SK-N-SH (cell line): ENCODE results near the gene SLC39A9. TPM values are rescaled to one million over a fixed set of nuclear protein-coding genes. Genes with fewer than 3 reads are reported as not detected.

ENCODE experiments used
- CTCF ChIA-PET: fragments of 300-600, 350-600 bp; formaldehyde crosslinking; extraction: SDS; loops from one replicate; lab custom pipeline; 2021; lab: Yijun Ruan, JAX
- POLR2A ChIA-PET: fragments of 350-600 bp; sonication (Branson Sonifier 250); formaldehyde crosslinking; extraction: SDS; loops from one replicate; lab custom pipeline; 2020; ENCODE audit warnings: antibody characterized with exemption, inconsistent platforms; lab: Yijun Ruan, JAX
- DNase-seq: peaks from one replicate; pipeline ENCODE4 v3.0.0; 2012
- H2AFZ ChIP-seq: fragments of 200-600 bp; sonication (generic); 2 replicates; pipeline ENCODE4 v1.8.1; 2016; ENCODE audit warnings: antibody characterized with exemption, mild to moderate bottlenecking, low read depth
- H3F3A ChIP-seq: fragments of 200-600 bp; sonication (generic); replicated peaks from 2 replicates; pipeline ENCODE3; 2016; ENCODE audit warnings: antibody characterized with exemption, mild to moderate bottlenecking; ENCODE audit not compliant: insufficient read depth
- H3K27ac ChIP-seq, 2 experiments: fragments of 200-500 bp in 1 of 2; fragments of 200-600 bp in 1 of 2; sonication (Bioruptor generic) in 1 of 2; sonication (generic), shearing (Covaris generic) in 1 of 2; 2 replicates each; pipeline versions ENCODE4 v1.5.1 to v1.6.1; 2014 to 2016; ENCODE audit warnings: low read depth in 2 of 2, inconsistent platforms in 1 of 2, low read length in 1 of 2, mild to moderate bottlenecking in 1 of 2, mixed read lengths in 1 of 2
- H3K27me3 ChIP-seq: fragments of 200-600 bp; sonication (generic), shearing (Covaris generic); 2 replicates; pipeline ENCODE4 v1.6.1; 2016; ENCODE audit warnings: mixed run types; ENCODE audit not compliant: insufficient read depth
- H3K36me3 ChIP-seq, 2 experiments: fragments of 200-500 bp in 1 of 2; fragments of 200-600 bp in 1 of 2; sonication (Bioruptor generic) in 1 of 2; sonication (generic) in 1 of 2; replicated peaks in 1 of 2; 2 replicates each; pipeline versions ENCODE3 to v1.5.1; 2014 to 2016; ENCODE audit warnings: low read length in 1 of 2, mild to moderate bottlenecking in 1 of 2; ENCODE audit not compliant: insufficient read depth in 2 of 2, control insufficient read depth in 1 of 2
- H3K4me1 ChIP-seq, 2 experiments: fragments of 200-500 bp in 1 of 2; fragments of 200-600 bp in 1 of 2; sonication (Bioruptor generic) in 1 of 2; sonication (generic), shearing (Covaris generic) in 1 of 2; 2 replicates each; pipeline versions ENCODE4 v1.5.1 to v1.6.1; 2014 to 2016; ENCODE audit warnings: low read depth in 1 of 2, low read length in 1 of 2, mixed run types in 1 of 2; ENCODE audit not compliant: insufficient read depth in 2 of 2, control insufficient read depth in 1 of 2
- H3K4me2 ChIP-seq: fragments of 200-600 bp; sonication (generic), shearing (Covaris generic); 2 replicates; pipeline ENCODE4 v1.6.1; 2017; ENCODE audit warnings: mixed run types
- H3K4me3 ChIP-seq, 2 experiments: fragments of 200-500 bp in 1 of 2; fragments of 200-600 bp in 1 of 2; sonication (Bioruptor generic) in 1 of 2; sonication (generic), shearing (Covaris generic) in 1 of 2; 2 replicates each; pipeline versions ENCODE4 v1.5.1 to v1.8.1; 2014 to 2016; ENCODE audit warnings: low read depth in 2 of 2, inconsistent platforms in 1 of 2, low read length in 1 of 2, mild to moderate bottlenecking in 1 of 2, mixed read lengths in 1 of 2, moderate library complexity in 1 of 2
- H3K79me2 ChIP-seq: fragments of 200-600 bp; sonication (generic); 2 replicates; pipeline ENCODE4 v1.8.1; 2017; ENCODE audit warnings: mild to moderate bottlenecking; ENCODE audit not compliant: insufficient read depth
- H3K9ac ChIP-seq: fragments of 200-600 bp; sonication (generic); 2 replicates; pipeline ENCODE4 v1.6.1; 2017; ENCODE audit warnings: mixed run types
- H3K9me2 ChIP-seq: fragments of 200-600 bp; sonication (generic); 2 replicates; pipeline ENCODE4 v1.6.1; 2017; ENCODE audit warnings: mixed run types
- H3K9me3 ChIP-seq: fragments of 200-600 bp; sonication (generic); 2 replicates; pipeline ENCODE4 v1.6.1; 2017; ENCODE audit warnings: mixed run types, mild to moderate bottlenecking, moderate library complexity
- H4K20me1 ChIP-seq: fragments of 200-600 bp; sonication (generic); 2 replicates; pipeline ENCODE4 v1.6.1; 2017; ENCODE audit warnings: mild to moderate bottlenecking, mixed run types; ENCODE audit not compliant: insufficient read depth
- ELF1 ChIP-seq: IDR thresholded peaks from 2 replicates; pipeline ENCODE4 v1.4.0; 2012
- EZH2phosphoT487 ChIP-seq: fragments of 200-600 bp; sonication (generic); IDR thresholded peaks from 2 replicates; pipeline ENCODE4 v1.6.1; 2017; ENCODE audit warnings: low read depth, mixed run types, mild to moderate bottlenecking, antibody characterized with exemption, moderate library complexity, borderline replicate concordance
- FOSL2 ChIP-seq: IDR thresholded peaks from 2 replicates; pipeline ENCODE4 v1.4.0; 2012; ENCODE audit warnings: low read depth, mild to moderate bottlenecking, moderate library complexity, borderline replicate concordance
- FOXJ3 ChIP-seq: sonication (generic); formaldehyde crosslinking; IDR thresholded peaks from 2 replicates; pipeline ENCODE4 v1.5.1; 2020; ENCODE audit warnings: mild to moderate bottlenecking, missing genetic modification reagents
- GABPA ChIP-seq: IDR thresholded peaks from 2 replicates; pipeline ENCODE4 v1.4.0; 2012; ENCODE audit warnings: low read depth, mild to moderate bottlenecking
- GATA2 ChIP-seq: sonication (generic); formaldehyde crosslinking; IDR thresholded peaks from 2 replicates; pipeline ENCODE4 v1.5.0; 2020; ENCODE audit warnings: mild to moderate bottlenecking, missing genetic modification reagents
- MXI1 ChIP-seq: IDR thresholded peaks from 2 replicates; pipeline ENCODE4 v1.6.1; 2012; ENCODE audit warnings: mild to moderate bottlenecking, low read depth, low read length, improper control_type of control experiment
- PBX3 ChIP-seq: IDR thresholded peaks from 2 replicates; pipeline ENCODE4; 2012
- RCOR1 ChIP-seq: fragments of 150-350 bp; IDR thresholded peaks from 2 replicates; pipeline ENCODE4 v1.6.1; 2017; ENCODE audit warnings: antibody characterized with exemption, low read length
- RXRA ChIP-seq: IDR thresholded peaks from 2 replicates; pipeline ENCODE4 v1.4.0; 2012; ENCODE audit warnings: low read depth, mild to moderate bottlenecking, borderline replicate concordance
- SMC3 ChIP-seq: IDR thresholded peaks from 2 replicates; pipeline ENCODE4 v1.6.1; 2012; ENCODE audit warnings: low read depth, low read length, improper control_type of control experiment
- TAF1 ChIP-seq: IDR thresholded peaks from 2 replicates; pipeline ENCODE4 v1.6.1; 2012; ENCODE audit warnings: low read depth, mild to moderate bottlenecking, low read length, moderate library complexity, borderline replicate concordance
- TEAD4 ChIP-seq: IDR thresholded peaks from 2 replicates; pipeline ENCODE4 v1.4.0; 2012; ENCODE audit warnings: mild to moderate bottlenecking, borderline replicate concordance; ENCODE audit not compliant: insufficient read depth
- USF1 ChIP-seq: IDR thresholded peaks from 2 replicates; pipeline ENCODE4 v1.4.0; 2012; ENCODE audit warnings: low read depth, borderline replicate concordance
- USF2 ChIP-seq: fragments of 150-350 bp; IDR thresholded peaks from 2 replicates; pipeline ENCODE4 v1.6.1; 2017; ENCODE audit warnings: antibody characterized with exemption, low read length, low read depth, borderline replicate concordance
- WGBS: methylation state at CpG from one replicate; pipeline ENCODE4 v1.1.6; 2017; ENCODE audit warnings: low lambda C conversion rate; 5-methylcytosine and 5-hydroxymethylcytosine counted together
- polyA plus RNA-seq, 3 experiments: library from polyadenylated mRNA; depleted of rRNA; stranded (reverse); fragments of >200 nt; gene quantifications; 2 replicates each; pipeline ENCODE4 v1.2.3, GENCODE V29; 2012
- TF ChIP-seq, protein P1 (sequence below): fragments of 200-600 bp; sonication (generic); IDR thresholded peaks from 2 replicates; pipeline ENCODE4 v1.6.1; 2017; ENCODE audit warnings: antibody characterized with exemption, mild to moderate bottlenecking, moderate library complexity

SLC39A9 gene
- polyA plus RNA-seq, 1 of the 3 experiments (the other 2 are of a cell fraction) = 39.8 TPM

DNA sequence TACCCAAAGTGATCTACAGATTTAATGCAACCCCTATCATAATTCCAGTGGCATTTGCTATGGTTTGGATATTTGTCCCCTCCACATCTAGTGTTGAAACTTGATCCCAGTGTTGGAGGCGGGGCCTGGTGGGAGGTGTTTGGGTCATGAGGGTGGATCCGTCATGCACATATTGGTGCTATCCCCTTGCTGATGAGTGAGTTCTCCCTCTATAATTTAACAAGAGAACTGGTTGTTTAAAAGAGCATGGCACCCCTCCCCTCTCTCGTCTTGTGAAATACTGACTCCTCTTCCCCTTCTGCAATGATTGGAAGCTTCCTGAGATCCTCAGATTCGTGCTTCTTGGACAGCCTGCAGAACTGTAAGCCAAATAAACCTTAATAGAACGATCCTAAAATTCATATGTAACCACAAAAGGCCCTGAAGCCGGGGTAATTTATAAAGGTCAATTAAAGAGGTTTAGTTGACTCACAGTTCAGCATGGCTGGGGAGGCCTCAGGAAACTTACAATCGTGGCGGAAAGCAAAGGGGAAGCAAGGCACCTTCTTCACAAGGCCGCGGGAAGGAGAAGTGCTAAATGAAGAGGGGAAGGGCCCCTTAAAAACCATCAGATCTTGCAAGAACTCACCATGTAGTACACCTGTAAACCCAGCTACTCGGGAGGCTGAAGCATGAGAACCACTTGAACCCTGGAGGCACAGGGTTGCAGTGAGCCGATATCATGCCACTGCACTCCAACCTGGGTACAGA is 41.2 kb downstream of the SLC39A9 start:
- Histone ChIP-seq H3K9me3 (no peaks in the 10 kb centered on the region), H3K4me3 (no peak overlapping the region), H3K9ac (no peak overlapping the region), H3K36me3 (peaks cover 14 to 16% of the 10 kb centered on the region in 2 experiments), H3K27ac (no peak overlapping the region), H2AFZ (no peak overlapping the region), H3K9me2 (no peaks in the 10 kb centered on the region), H3K27me3 (no peaks in the 10 kb centered on the region), H3K4me2 (no peak overlapping the region), H3K79me2 (peaks cover 52% of the 10 kb centered on the region), H3K4me1 (peaks cover 0 to 5% of the 10 kb centered on the region in 2 experiments; a peak in 2 of 4 replicates), H3F3A (no peaks in the 10 kb centered on the region), H4K20me1 (peaks cover 14% of the 10 kb centered on the region)
- ChIA-PET POLR2A (no interaction called here), CTCF (interaction anchor here (1.2 kb wide), 1 partner anchor 15 kb away, joined by 3 read pairs; no protein-coding TSS in a partner anchor)
- no peak for TF ChIP-seq SMC3
- no peak for TF ChIP-seq MXI1
- no peak for TF ChIP-seq GATA2 (CRISPR knock-in tag)
- TF ChIP-seq RCOR1 = no peak
- TF ChIP-seq TAF1 = no peak
- TF ChIP-seq GABPA = no peak
- no peak for TF ChIP-seq FOSL2
- no peak for TF ChIP-seq USF1
- TF ChIP-seq, protein P1, sequence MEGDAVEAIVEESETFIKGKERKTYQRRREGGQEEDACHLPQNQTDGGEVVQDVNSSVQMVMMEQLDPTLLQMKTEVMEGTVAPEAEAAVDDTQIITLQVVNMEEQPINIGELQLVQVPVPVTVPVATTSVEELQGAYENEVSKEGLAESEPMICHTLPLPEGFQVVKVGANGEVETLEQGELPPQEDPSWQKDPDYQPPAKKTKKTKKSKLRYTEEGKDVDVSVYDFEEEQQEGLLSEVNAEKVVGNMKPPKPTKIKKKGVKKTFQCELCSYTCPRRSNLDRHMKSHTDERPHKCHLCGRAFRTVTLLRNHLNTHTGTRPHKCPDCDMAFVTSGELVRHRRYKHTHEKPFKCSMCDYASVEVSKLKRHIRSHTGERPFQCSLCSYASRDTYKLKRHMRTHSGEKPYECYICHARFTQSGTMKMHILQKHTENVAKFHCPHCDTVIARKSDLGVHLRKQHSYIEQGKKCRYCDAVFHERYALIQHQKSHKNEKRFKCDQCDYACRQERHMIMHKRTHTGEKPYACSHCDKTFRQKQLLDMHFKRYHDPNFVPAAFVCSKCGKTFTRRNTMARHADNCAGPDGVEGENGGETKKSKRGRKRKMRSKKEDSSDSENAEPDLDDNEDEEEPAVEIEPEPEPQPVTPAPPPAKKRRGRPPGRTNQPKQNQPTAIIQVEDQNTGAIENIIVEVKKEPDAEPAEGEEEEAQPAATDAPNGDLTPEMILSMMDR = no peak
- TF ChIP-seq TEAD4 = no peak
- TF ChIP-seq EZH2phosphoT487 = no peak
- no peak for TF ChIP-seq USF2
- TF ChIP-seq ELF1 = no peak
- TF ChIP-seq RXRA = no peak
- TF ChIP-seq PBX3 = no peak
- TF ChIP-seq FOXJ3 (CRISPR knock-in tag) = no peak
- 95% methylated on average over 11 of the region's 12 CpGs for WGBS
- no peak for DNase-seq
